Suprapubic skin (tissue), 4 donors: ENCODE measurements around the gene AHDC1.

ENCODE experiments used
- EP300 ChIP-seq: sonication (generic); formaldehyde crosslinking; IDR thresholded peaks from one replicate; pipeline ENCODE4 v1.6.1; 2017; ENCODE audit warnings: antibody characterized with exemption
- POLR2A ChIP-seq, 2 donors: fragments of 450-650 bp; IDR thresholded peaks; one replicate each; pipeline ENCODE4 v1.6.1; 2017; ENCODE audit warnings: antibody characterized with exemption in 2 of 2, mild to moderate bottlenecking in 2 of 2, moderate library complexity in 2 of 2
- POLR2AphosphoS5 ChIP-seq, 3 donors: sonication (generic); formaldehyde crosslinking; IDR thresholded peaks; one replicate each; pipeline ENCODE4 v1.6.1; 2017; ENCODE audit warnings: antibody characterized with exemption in 3 of 3
- TF ChIP-seq, protein P1 (sequence below), 2 donors: fragments of 200-600 bp in 1 of 2; fragments of 450-650 bp in 1 of 2; sonication (generic) in 1 of 2; IDR thresholded peaks; one replicate each; pipeline ENCODE4 v1.5.1; 2016 to 2019; ENCODE audit warnings: antibody characterized with exemption in 2 of 2, mild to moderate bottlenecking in 1 of 2, moderate library complexity in 1 of 2

DNA sequence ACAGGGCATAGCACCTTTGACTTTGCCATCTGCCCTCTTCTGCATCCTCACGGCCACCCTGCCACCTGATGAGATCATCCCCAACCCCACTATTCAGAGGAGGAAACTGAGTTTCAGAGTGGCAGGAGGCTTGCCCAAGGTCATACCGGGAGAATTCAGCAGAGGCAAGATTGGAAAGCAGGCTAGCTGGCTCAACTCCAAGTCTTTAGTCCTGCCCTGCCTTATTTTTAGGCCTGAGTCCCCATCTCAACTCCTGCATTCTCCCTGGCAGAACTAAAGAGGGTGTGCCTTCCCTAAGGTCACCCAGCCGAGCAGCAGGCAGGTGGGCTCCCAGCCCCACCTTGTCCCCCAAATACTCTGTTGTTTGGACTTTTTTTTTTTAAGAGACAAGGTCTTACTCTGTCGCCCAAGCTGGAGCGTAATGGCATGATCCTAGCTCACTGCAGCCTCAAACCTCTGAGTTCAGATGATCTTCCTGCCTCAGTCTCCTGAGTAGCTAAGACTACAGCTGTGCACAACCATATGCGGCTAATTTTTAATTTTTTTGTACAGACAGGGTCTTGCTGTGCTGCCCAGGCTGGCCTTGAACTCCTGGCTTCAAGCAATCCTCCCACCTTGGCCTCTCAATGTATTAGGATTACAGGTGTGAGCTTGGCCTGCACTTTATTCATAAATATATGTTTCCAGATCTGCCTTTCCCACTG, 44.8 kb upstream of the AHDC1 start:
- TF ChIP-seq, protein P1, sequence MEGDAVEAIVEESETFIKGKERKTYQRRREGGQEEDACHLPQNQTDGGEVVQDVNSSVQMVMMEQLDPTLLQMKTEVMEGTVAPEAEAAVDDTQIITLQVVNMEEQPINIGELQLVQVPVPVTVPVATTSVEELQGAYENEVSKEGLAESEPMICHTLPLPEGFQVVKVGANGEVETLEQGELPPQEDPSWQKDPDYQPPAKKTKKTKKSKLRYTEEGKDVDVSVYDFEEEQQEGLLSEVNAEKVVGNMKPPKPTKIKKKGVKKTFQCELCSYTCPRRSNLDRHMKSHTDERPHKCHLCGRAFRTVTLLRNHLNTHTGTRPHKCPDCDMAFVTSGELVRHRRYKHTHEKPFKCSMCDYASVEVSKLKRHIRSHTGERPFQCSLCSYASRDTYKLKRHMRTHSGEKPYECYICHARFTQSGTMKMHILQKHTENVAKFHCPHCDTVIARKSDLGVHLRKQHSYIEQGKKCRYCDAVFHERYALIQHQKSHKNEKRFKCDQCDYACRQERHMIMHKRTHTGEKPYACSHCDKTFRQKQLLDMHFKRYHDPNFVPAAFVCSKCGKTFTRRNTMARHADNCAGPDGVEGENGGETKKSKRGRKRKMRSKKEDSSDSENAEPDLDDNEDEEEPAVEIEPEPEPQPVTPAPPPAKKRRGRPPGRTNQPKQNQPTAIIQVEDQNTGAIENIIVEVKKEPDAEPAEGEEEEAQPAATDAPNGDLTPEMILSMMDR (IDR thresholded peaks at IDR 0.05) = no peak
- TF ChIP-seq POLR2A (IDR thresholded peaks at IDR 0.05) (no peak), POLR2AphosphoS5 (IDR thresholded peaks at IDR 0.05) (no peak), EP300 (no peak)
